Glutamatergic neuron (in vitro differentiated cells): ENCODE results near the gene SEC16B. TPM values are rescaled to one million over a fixed set of nuclear protein-coding genes. Genes with fewer than 3 reads are reported as not detected.

Experiments used
- DNase-seq: peaks from one replicate; pipeline ENCODE4 v3.0.0; 2022
- H3K27ac Mint-ChIP-seq: one replicate; pipeline ENCODE4 v1.8.0; 2020; ENCODE audit warnings: mild to moderate bottlenecking, mixed read lengths, inconsistent platforms; ENCODE audit not compliant: unreplicated experiment
- H3K27me3 Mint-ChIP-seq: one replicate; pipeline ENCODE4 v1.8.0; 2020; ENCODE audit warnings: mild to moderate bottlenecking, moderate library complexity, mixed read lengths, inconsistent platforms; ENCODE audit not compliant: unreplicated experiment
- H3K36me3 Mint-ChIP-seq: one replicate; pipeline ENCODE4 v1.8.0; 2020; ENCODE audit warnings: mild to moderate bottlenecking, mixed read lengths, inconsistent platforms; ENCODE audit not compliant: unreplicated experiment
- H3K4me1 Mint-ChIP-seq: one replicate; pipeline ENCODE4 v1.8.0; 2020; ENCODE audit warnings: mild to moderate bottlenecking, low read depth, mixed read lengths, inconsistent platforms; ENCODE audit not compliant: unreplicated experiment
- H3K4me3 Mint-ChIP-seq: one replicate; pipeline ENCODE4 v1.8.0; 2020; ENCODE audit warnings: mild to moderate bottlenecking, mixed read lengths, inconsistent platforms; ENCODE audit not compliant: unreplicated experiment
- H3K9me3 Mint-ChIP-seq: one replicate; pipeline ENCODE4 v1.8.0; 2020; ENCODE audit warnings: mild to moderate bottlenecking, moderate library complexity, mixed read lengths, inconsistent platforms; ENCODE audit not compliant: unreplicated experiment
- CTCF ChIP-seq: fragments of 200-600 bp; sonication (generic); IDR thresholded peaks from one replicate; pipeline ENCODE4 v1.5.0; 2021; ENCODE audit not compliant: partially characterized antibody, unreplicated experiment
- total RNA-seq: library from RNA; stranded (reverse); fragmentation: NEBNext Ultra II Directional; extraction: Animal tissue kit (Norgen Biotek cat#: 25700); gene quantifications from one replicate; pipeline ENCODE4 v1.2.1, GENCODE V29; 2021; ENCODE audit not compliant: unreplicated experiment

SEC16B gene
- total RNA-seq, 1 donor from 2014 or later = 0.93 TPM

GRCh38 chr1:177984761-177985160, 14.9 kb upstream of the SEC16B start:
- TF ChIP-seq CTCF = no peak
- Mint-ChIP-seq H3K9me3 (peaks cover 1% of the 10 kb centered on the region), H3K4me3 (no peak overlapping the region), H3K36me3 (peaks cover 4% of the 10 kb centered on the region), H3K27me3 (peaks cover 2% of the 10 kb centered on the region), H3K4me1 (peaks cover 24% of the 10 kb centered on the region), H3K27ac (no peak overlapping the region)
- no peak for DNase-seq

- Mint-ChIP-seq H3K9me3 (peaks cover 1% of the 10 kb centered on the region), H3K27me3 (peaks cover 2% of the 10 kb centered on the region), H3K36me3 (no peaks in the 10 kb centered on the region), H3K4me1 (peaks cover 24% of the 10 kb centered on the region), H3K4me3 (no peak overlapping the region), H3K27ac (peak overlapping the region; percentile 76)
- DNase-seq = peak; percentile 57
- TF ChIP-seq CTCF = no peak
Observed at GRCh38 chr1:177984136-177984525, 14.3 kb upstream of the SEC16B start.

GRCh38 chr1:177983482-177984135, 13.8 kb upstream of the SEC16B start:
- peaks cover 2% of the 10 kb centered on the region for H3K27me3 Mint-ChIP-seq
- no peaks in the 10 kb centered on the region for H3K36me3 Mint-ChIP-seq
- TF ChIP-seq CTCF = no peak
- peak overlapping the region; percentile 56 for H3K27ac Mint-ChIP-seq
- peaks cover 24% of the 10 kb centered on the region for H3K4me1 Mint-ChIP-seq
- peak overlapping the region; percentile 19 for H3K4me3 Mint-ChIP-seq
- H3K9me3 Mint-ChIP-seq = peaks cover 1% of the 10 kb centered on the region
- DNase-seq = no peak

DNA sequence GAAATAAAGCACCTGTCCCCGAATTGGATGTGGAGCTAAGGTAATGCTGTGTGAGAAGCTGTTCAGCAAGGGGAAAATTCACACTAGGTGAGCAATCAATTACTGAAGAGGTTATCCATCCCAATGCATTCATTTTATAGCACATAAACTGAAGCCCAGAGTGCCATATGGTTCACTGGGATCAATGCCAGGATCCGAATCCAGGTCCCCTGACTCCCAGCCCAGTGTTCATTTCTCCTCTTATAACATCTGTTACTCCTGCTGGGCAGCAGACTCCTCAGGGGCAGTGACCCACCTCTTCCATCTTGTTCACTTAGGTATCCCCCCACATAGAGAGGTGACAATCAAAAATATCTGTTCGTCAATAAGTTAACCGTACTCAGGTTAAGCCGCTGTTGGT, 13.2 kb upstream of the SEC16B start:
- peaks cover 1% of the 10 kb centered on the region for H3K9me3 Mint-ChIP-seq
- peaks cover 2% of the 10 kb centered on the region for H3K27me3 Mint-ChIP-seq
- peak overlapping the region; percentile 19 for H3K4me3 Mint-ChIP-seq
- H3K36me3 Mint-ChIP-seq = no peaks in the 10 kb centered on the region
- TF ChIP-seq CTCF = no peak
- peaks cover 24% of the 10 kb centered on the region for H3K4me1 Mint-ChIP-seq
- DNase-seq = no peak
- peak overlapping the region; percentile 21 for H3K27ac Mint-ChIP-seq

- H3K36me3 Mint-ChIP-seq = no peaks in the 10 kb centered on the region
- peaks cover 24% of the 10 kb centered on the region for H3K4me1 Mint-ChIP-seq
- peak overlapping the region; percentile 26 for H3K4me3 Mint-ChIP-seq
- TF ChIP-seq CTCF = no peak
- no peaks in the 10 kb centered on the region for H3K9me3 Mint-ChIP-seq
- H3K27ac Mint-ChIP-seq = no peak overlapping the region
- H3K27me3 Mint-ChIP-seq = peaks cover 2% of the 10 kb centered on the region
- DNase-seq = no peak
Observed at GRCh38 chr1:177981200-177981599, 11.3 kb upstream of the SEC16B start.
